ENCODE measurements around the gene CCNL1.

CCNL1 gene

DNA sequence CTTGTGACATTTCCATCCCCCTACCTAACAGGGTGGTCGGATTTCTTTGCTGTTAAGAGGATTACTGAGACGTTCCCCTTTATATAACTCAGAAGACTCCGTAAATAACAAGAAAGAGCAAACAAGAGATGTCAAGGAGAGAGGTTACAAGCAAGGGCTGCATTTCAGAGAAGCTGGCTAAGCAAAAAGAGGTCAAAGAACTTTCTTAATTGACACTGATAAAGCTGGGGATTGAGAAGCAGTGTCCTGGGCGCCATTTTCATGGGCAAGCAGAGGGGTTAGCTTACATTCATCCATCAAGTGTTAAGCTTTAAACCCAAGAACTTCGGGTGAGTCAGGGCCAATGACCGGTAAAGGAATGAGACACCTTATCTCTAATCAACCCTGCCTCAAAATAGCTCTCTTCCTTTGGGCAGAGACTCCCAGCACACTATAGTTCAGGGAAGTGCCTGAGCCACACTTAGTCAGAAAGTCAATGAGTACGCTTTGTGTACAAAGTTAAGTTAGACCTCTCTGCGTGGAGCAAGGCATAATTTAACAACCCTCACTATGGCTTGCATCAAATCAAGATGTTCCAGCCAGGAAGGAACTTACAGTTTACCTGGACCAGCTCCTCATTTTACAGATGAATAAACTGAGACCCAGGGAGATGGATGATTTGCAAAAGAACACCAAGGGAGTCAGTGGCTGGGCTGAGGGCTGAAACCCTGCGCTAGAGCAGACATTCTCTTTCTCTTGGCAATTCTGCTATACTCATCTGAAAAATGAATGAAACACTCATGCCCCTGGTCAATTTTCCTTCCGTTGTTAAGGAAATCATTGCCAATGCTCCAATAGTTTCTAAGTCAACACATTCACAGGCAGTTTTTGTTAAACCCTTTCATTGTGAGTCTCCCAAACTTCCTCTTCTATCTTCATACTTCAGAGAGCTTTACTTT lies 44.6 kb downstream of the CCNL1 start:
- H3K9me3 ChIP-seq (ENCODE audit: insufficient read depth, low read length): no peaks in the 10 kb centered on the region
- TF ChIP-seq ZNF274 (IDR thresholded peaks at IDR 0.05; ENCODE audit: low read depth, low read length): no peak
- TF ChIP-seq YY1 (IDR thresholded peaks at IDR 0.05; ENCODE audit: insufficient read depth, insufficient read length): no peak
- no peak for TF ChIP-seq SUZ12 (IDR thresholded peaks at IDR 0.05; ENCODE audit: extremely low read depth, insufficient read depth, insufficient read length)
- H3K4me1 ChIP-seq (ENCODE audit: insufficient read depth, insufficient read length): no peaks in the 10 kb centered on the region
- DNase-seq (ENCODE audit: low read depth, low spot score): no peak
- no peak overlapping the region for H3K9ac ChIP-seq (ENCODE audit: insufficient read length, low read depth)
- H3K4me3 ChIP-seq (ENCODE audit: insufficient read length, low read depth): no peak overlapping the region
- H3K27me3 ChIP-seq (ENCODE audit: insufficient read depth, insufficient read length): no peaks in the 10 kb centered on the region
- H3K36me3 ChIP-seq (ENCODE audit: insufficient read depth, insufficient read length, low read length): no peaks in the 10 kb centered on the region

DNA sequence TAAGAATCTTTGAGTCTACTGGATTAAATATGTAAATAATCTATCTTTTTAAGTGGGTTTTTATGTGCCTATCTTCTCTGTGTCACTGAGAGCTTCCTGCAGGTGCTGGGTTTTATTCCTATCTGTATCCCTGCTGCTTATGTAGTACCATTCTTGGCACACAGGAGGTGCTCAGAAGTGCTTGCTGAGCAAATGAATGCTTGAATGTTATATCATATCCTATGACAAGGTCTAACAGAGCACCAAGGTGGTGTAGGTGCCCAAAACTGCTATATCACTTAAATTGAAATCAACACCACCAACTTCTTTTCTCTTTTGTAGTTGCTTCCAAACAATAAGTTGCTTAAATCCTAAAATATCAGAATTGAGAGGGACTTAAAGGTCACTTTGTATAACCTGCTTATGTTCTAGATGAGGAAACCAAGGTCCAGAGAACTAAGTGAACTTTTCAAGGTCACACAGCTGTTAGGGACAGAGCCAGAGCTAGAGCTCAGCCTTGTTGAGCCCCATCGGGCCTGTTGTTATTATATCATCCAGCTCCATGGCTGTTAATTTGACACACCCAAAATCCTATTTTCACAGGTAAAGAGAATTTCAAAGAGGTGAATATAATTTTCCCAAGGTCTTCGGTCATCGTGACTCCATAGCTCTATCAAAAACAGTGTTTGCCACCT lies 46.0 kb downstream of the CCNL1 start:
- Histone ChIP-seq H3K4me3 (ENCODE audit: insufficient read length, low read depth) (no peak overlapping the region), H3K9ac (ENCODE audit: insufficient read length, low read depth) (no peak overlapping the region), H3K27me3 (ENCODE audit: insufficient read depth, insufficient read length) (no peaks in the 10 kb centered on the region), H3K36me3 (ENCODE audit: insufficient read depth, insufficient read length, low read length) (no peaks in the 10 kb centered on the region), H3K9me3 (ENCODE audit: insufficient read depth, low read length) (no peaks in the 10 kb centered on the region), H3K4me1 (ENCODE audit: insufficient read depth, insufficient read length) (no peaks in the 10 kb centered on the region)
- no peak for DNase-seq (ENCODE audit: low read depth, low spot score)
- TF ChIP-seq ZNF274 (IDR thresholded peaks at IDR 0.05; ENCODE audit: low read depth, low read length) (no peak), SUZ12 (IDR thresholded peaks at IDR 0.05; ENCODE audit: extremely low read depth, insufficient read depth, insufficient read length) (no peak), YY1 (IDR thresholded peaks at IDR 0.05; ENCODE audit: insufficient read depth, insufficient read length) (no peak)

DNA sequence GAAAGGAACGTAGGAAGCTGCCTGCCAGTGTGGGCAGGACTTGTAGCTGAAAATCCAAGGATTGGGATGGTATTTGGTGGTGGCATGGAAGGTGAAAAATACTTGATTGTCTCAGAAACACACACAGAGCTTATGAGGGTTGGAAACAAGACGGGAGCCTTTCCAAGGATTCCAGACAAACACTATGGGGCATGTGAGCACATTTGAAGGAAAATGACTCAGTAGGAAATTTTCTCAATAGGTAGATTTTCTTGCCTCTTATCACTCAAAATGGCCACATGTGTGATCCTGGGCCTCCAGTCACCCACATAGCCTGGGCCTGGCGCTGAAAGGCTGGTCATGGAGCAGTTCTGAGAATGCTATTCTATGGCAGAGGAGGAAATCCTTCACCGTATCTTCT lies 47.4 kb downstream of the CCNL1 start:
- no peak for DNase-seq (ENCODE audit: low read depth, low spot score)
- Histone ChIP-seq H3K27me3 (ENCODE audit: insufficient read depth, insufficient read length) (no peaks in the 10 kb centered on the region), H3K4me3 (ENCODE audit: insufficient read length, low read depth) (no peak overlapping the region), H3K36me3 (ENCODE audit: insufficient read depth, insufficient read length, low read length) (no peaks in the 10 kb centered on the region), H3K9me3 (ENCODE audit: insufficient read depth, low read length) (no peaks in the 10 kb centered on the region), H3K9ac (ENCODE audit: insufficient read length, low read depth) (no peak overlapping the region), H3K4me1 (ENCODE audit: insufficient read depth, insufficient read length) (no peaks in the 10 kb centered on the region)
- TF ChIP-seq ZNF274 (IDR thresholded peaks at IDR 0.05; ENCODE audit: low read depth, low read length) (no peak), YY1 (IDR thresholded peaks at IDR 0.05; ENCODE audit: insufficient read depth, insufficient read length) (no peak), SUZ12 (IDR thresholded peaks at IDR 0.05; ENCODE audit: extremely low read depth, insufficient read depth, insufficient read length) (no peak)

DNA sequence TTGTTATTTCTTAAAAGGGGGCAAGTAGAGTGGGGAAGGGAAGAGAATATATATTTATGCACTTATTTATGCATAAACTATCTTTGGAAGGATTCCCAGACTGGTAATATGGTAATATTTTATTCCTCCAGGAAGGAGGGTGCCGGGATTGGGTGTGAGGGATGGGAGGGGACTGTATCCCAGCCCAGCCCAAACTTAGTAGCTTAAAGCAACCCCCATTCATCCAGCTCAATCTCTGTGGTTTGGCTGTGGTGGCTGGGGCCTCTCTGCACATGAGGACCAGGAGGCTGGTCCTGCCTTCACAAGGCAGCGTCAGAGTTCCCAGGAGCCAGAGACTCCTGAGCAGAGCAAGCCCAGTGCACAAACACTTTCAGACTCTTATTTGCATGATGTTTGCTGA lies 48.4 kb downstream of the CCNL1 start:
- no peaks in the 10 kb centered on the region for H3K27me3 ChIP-seq (ENCODE audit: insufficient read depth, insufficient read length)
- no peaks in the 10 kb centered on the region for H3K36me3 ChIP-seq (ENCODE audit: insufficient read depth, insufficient read length, low read length)
- no peaks in the 10 kb centered on the region for H3K9me3 ChIP-seq (ENCODE audit: insufficient read depth, low read length)
- DNase-seq (ENCODE audit: low read depth, low spot score): no peak
- no peak overlapping the region for H3K9ac ChIP-seq (ENCODE audit: insufficient read length, low read depth)
- no peak for TF ChIP-seq YY1 (IDR thresholded peaks at IDR 0.05; ENCODE audit: insufficient read depth, insufficient read length)
- TF ChIP-seq ZNF274 (IDR thresholded peaks at IDR 0.05; ENCODE audit: low read depth, low read length): no peak
- TF ChIP-seq SUZ12 (IDR thresholded peaks at IDR 0.05; ENCODE audit: extremely low read depth, insufficient read depth, insufficient read length): no peak
- no peak overlapping the region for H3K4me3 ChIP-seq (ENCODE audit: insufficient read length, low read depth)
- H3K4me1 ChIP-seq (ENCODE audit: insufficient read depth, insufficient read length): no peaks in the 10 kb centered on the region

DNA sequence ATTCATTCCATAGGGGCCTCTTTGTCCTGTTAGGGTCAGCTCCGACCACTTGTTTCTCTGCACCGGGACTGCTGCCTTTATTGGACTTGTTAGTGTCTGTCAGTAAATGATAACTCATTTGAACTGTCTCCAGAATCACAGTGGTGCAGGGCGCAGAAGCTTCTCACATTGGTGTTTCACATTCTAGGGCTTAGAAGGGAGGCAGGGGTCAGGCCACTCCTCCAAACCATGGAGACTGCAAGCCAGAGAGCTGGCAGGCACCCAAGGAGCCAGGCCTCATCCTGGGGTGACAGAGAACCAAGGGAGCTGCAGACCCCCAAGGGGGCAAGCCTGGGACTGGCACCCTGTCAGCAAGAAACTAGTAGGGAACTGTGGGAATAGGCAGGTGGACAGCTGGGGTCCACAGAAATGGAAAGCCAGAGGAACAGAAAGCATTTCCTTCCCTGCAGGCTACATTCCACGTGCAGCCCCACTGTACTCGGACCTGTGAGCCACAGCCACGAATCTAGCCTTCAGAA lies 49.1 kb downstream of the CCNL1 start:
- Histone ChIP-seq H3K4me1 (ENCODE audit: insufficient read depth, insufficient read length) (no peaks in the 10 kb centered on the region), H3K9ac (ENCODE audit: insufficient read length, low read depth) (no peak overlapping the region), H3K9me3 (ENCODE audit: insufficient read depth, low read length) (no peaks in the 10 kb centered on the region), H3K27me3 (ENCODE audit: insufficient read depth, insufficient read length) (no peaks in the 10 kb centered on the region), H3K4me3 (ENCODE audit: insufficient read length, low read depth) (no peak overlapping the region), H3K36me3 (ENCODE audit: insufficient read depth, insufficient read length, low read length) (no peaks in the 10 kb centered on the region)
- TF ChIP-seq YY1 (IDR thresholded peaks at IDR 0.05; ENCODE audit: insufficient read depth, insufficient read length) (no peak), SUZ12 (IDR thresholded peaks at IDR 0.05; ENCODE audit: extremely low read depth, insufficient read depth, insufficient read length) (no peak), ZNF274 (IDR thresholded peaks at IDR 0.05; ENCODE audit: low read depth, low read length) (no peak)
- no peak for DNase-seq (ENCODE audit: low read depth, low spot score)

DNA sequence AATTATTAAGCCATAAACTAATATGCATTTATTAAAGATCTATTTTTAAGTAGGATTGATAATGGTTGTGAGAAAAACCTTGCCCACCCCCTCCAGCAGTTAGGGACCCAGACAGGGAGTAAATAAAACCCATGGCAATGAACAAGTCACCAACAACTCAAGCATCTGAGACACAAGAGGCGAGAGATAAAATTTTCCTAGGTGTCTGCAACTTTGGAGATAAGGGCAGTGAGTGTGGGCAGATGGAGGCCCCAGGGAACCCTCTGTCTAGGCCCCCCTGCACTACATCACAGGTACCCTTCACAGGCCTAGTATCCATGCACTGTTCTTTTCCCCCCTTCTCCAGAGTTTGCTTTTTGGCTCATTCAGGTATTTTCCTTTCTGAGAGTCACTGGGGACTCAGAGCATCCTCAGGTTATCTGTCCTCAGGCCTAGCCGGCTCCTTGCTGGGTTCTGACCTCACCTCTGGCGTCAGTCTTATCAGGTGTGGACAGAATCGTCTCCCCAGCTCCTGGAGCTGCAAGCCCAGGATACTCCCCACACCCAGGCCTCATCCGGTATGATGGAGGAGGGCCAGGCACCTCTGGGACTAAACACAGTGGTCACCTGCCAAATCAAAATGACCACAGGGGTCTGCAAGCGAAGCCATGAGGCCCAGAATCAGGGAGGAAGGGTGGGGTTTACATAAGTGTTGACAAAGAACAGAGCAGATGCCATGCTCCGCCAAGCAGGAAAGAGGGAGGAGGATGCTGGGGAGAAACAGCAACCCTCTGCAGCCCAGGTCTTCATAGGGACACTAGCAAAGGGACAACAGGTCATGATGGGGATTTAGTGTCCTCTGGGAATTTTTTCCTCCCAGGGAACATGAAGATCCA lies 50.4 kb downstream of the CCNL1 start:
- Histone ChIP-seq H3K4me3 (ENCODE audit: insufficient read length, low read depth) (no peak overlapping the region), H3K9me3 (ENCODE audit: insufficient read depth, low read length) (no peaks in the 10 kb centered on the region), H3K9ac (ENCODE audit: insufficient read length, low read depth) (no peak overlapping the region), H3K36me3 (ENCODE audit: insufficient read depth, insufficient read length, low read length) (no peaks in the 10 kb centered on the region), H3K27me3 (ENCODE audit: insufficient read depth, insufficient read length) (no peaks in the 10 kb centered on the region), H3K4me1 (ENCODE audit: insufficient read depth, insufficient read length) (no peaks in the 10 kb centered on the region)
- no peak for DNase-seq (ENCODE audit: low read depth, low spot score)
- TF ChIP-seq ZNF274 (IDR thresholded peaks at IDR 0.05; ENCODE audit: low read depth, low read length) (no peak), YY1 (IDR thresholded peaks at IDR 0.05; ENCODE audit: insufficient read depth, insufficient read length) (no peak), SUZ12 (IDR thresholded peaks at IDR 0.05; ENCODE audit: extremely low read depth, insufficient read depth, insufficient read length) (no peak)

Data from NT2/D1 (cell line).